LHCN-M2 (cell line): ENCODE results near the gene VSIG10L2. TPM values are rescaled to one million over a fixed set of nuclear protein-coding genes. Genes with fewer than 3 reads are reported as not detected.

Source experiments
- total RNA-seq: library from RNA; depleted of rRNA; stranded (reverse); fragments of >200 nt; gene quantifications from 2 replicates; pipeline ENCODE4 v1.2.3, GENCODE V29; 2014; rRNA removed

VSIG10L2 gene
- total RNA-seq, 1 experiment from 2014 or later: not detected

Other genes with a start within 250 kb of the VSIG10L2 start
- not detected in 2 replicates for gene PATE1, start 199.8 kb upstream of the VSIG10L2 start, total RNA-seq
- not detected in 2 replicates for gene PATE2, start 167.2 kb upstream of the VSIG10L2 start, total RNA-seq
- not detected in 2 replicates for gene PATE3, start 157.9 kb upstream of the VSIG10L2 start, total RNA-seq
- gene PATE4, start 112.7 kb upstream of the VSIG10L2 start, total RNA-seq: not detected in 2 replicates
- 14.2 and 18.0 TPM in 2 replicates for gene HYLS1, start 58.4 kb upstream of the VSIG10L2 start, total RNA-seq
- gene PUS3, start 42.8 kb upstream of the VSIG10L2 start, total RNA-seq: 7.5 and 16.6 TPM in 2 replicates
- gene DDX25, start 41.5 kb upstream of the VSIG10L2 start, total RNA-seq: under 0.01 TPM in 1 of 2 replicates, not detected in the other
- gene CDON, start 116.8 kb downstream of the VSIG10L2 start, total RNA-seq: 22.6 and 40.3 TPM in 2 replicates